Measurements from ENCODE around the gene CMIP. TPM values are rescaled to one million over a fixed set of nuclear protein-coding genes. Genes with fewer than 3 reads are reported as not detected.

The CMIP gene
- total and polyA plus RNA-seq, 10 of the 15 experiments (the other 5 are each of a cell fraction or from before 2014, with no cell fraction given): 1.2 to 43.2 (median 4.4) TPM

DNA sequence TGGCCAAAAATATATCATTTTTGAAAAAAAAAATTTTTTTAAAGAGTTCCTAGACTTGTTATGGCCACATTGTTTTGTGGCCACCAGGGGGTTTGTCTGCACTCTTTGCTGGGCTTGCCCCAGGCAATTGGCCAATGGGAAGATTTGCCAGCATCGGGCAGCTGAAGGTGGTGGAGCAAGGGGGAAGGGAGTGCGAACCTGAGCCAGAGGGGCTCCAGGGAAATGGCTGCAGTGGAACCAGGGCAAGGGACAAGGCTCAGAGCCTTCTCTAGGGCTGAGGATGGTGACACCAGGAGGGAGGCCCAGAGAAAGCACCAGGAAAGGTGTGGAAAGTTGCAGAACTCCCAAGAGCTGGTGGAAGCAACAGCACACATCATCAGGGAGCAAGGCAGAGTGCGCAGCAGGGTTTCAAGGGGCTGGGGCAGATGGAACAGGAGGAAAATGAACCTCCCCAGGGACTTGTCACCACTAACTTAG lies 15.5 kb upstream of the CMIP start:
- H3K27ac ChIP-seq (ENCODE audit: control insufficient read depth, insufficient read depth): no peak overlapping the region
- ChIA-PET RAD21 (ENCODE audit: unreplicated experiment) (interaction anchor here (0.6 to 2.0 kb wide), 10 partner anchors 17 to 372 kb away, joined by 3 to 7 read pairs (median 4); no protein-coding TSS in a partner anchor), POLR2A (no interaction called here), CTCF (interaction anchor here (0.8 to 2.4 kb wide), 10 partner anchors 10 to 285 kb away, joined by 3 to 10 read pairs (median 4); no protein-coding TSS in a partner anchor), SMC1A (ENCODE audit: uncharacterized antibody, unreplicated experiment) (interaction anchor here (0.8 to 3.6 kb wide), 7 partner anchors 11 to 286 kb away, joined by 3 to 25 read pairs (median 4); partner anchors contain the start of gene CMIP)
- ATAC-seq: peak; percentile 59
- no peaks in the 10 kb centered on the region for H3K27me3 ChIP-seq (replicated peaks in 1 of 2; ENCODE audit: control insufficient read depth in 2 of 2, insufficient read depth in 2 of 2, low read length in 1 of 2)
- H3K9ac ChIP-seq (ENCODE audit: control insufficient read depth, insufficient read depth, low read length): no peak overlapping the region
- WGBS (ENCODE audit: insufficient coverage, insufficient replicate concordance, low lambda C conversion rate, missing lambda C conversion rate): 76% methylated on average over 3 of the region's 3 CpGs
- H3K36me3 ChIP-seq (ENCODE audit: control insufficient read depth in 2 of 2, insufficient read depth in 2 of 2, low read length in 1 of 2): no peaks in the 10 kb centered on the region
- no TSS peak for BruUV-seq (replicated peaks)
- FAIRE-seq: no peak
- no peak for DNase-seq (ENCODE audit: low read depth, low spot score)
- H4K20me1 ChIP-seq (ENCODE audit: control insufficient read depth, insufficient read depth): no peaks in the 10 kb centered on the region
- no peak overlapping the region for H3K4me3 ChIP-seq
- peaks cover 27% of the 10 kb centered on the region for H3K4me1 ChIP-seq (ENCODE audit: control insufficient read depth, insufficient read depth, low read length)
- no peaks in the 10 kb centered on the region; the same call in 1 of the 3 replicates for H3K9me3 ChIP-seq (replicated peaks; ENCODE audit: control insufficient read depth, insufficient read depth, low read length)
- no peaks in the 10 kb centered on the region for H3K79me2 ChIP-seq (ENCODE audit: control insufficient read depth, insufficient read depth, low read length)
- TF ChIP-seq SMC3 (IDR thresholded peaks at IDR 0.05; ENCODE audit: borderline replicate concordance, low read length) (peak; percentile 40; the same call in 1 of the 2 replicates), RAD21 (IDR thresholded peaks at IDR 0.05; ENCODE audit: insufficient read depth, low read depth, low read length) (peak; percentile 61), SMAD5 (IDR thresholded peaks at IDR 0.05; ENCODE audit: low read depth) (no peak)
- TF ChIP-seq, protein P1, sequence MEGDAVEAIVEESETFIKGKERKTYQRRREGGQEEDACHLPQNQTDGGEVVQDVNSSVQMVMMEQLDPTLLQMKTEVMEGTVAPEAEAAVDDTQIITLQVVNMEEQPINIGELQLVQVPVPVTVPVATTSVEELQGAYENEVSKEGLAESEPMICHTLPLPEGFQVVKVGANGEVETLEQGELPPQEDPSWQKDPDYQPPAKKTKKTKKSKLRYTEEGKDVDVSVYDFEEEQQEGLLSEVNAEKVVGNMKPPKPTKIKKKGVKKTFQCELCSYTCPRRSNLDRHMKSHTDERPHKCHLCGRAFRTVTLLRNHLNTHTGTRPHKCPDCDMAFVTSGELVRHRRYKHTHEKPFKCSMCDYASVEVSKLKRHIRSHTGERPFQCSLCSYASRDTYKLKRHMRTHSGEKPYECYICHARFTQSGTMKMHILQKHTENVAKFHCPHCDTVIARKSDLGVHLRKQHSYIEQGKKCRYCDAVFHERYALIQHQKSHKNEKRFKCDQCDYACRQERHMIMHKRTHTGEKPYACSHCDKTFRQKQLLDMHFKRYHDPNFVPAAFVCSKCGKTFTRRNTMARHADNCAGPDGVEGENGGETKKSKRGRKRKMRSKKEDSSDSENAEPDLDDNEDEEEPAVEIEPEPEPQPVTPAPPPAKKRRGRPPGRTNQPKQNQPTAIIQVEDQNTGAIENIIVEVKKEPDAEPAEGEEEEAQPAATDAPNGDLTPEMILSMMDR (IDR thresholded peaks at IDR 0.05 in 2 of 3, conservative IDR thresholded peaks at IDR 0.05 in 1 of 3; ENCODE audit: control insufficient read depth in 2 of 3, extremely low read depth in 1 of 3, insufficient read depth in 1 of 3, low read depth in 3 of 3, low read length in 3 of 3): peak; percentile 35 to 47 (median 43); a peak in 5 of 6 replicates
- no peak overlapping the region for H2AFZ ChIP-seq (ENCODE audit: control insufficient read depth, low read depth, low read length)
- no peak overlapping the region for H3K4me2 ChIP-seq (ENCODE audit: control insufficient read depth, insufficient read depth)
- intact Hi-C loops (cut with micrococcal nuclease; ENCODE audit: unreplicated experiment): no loop called here
- in situ Hi-C loops (cut with MboI): no loop called here

Measured in GM12878 (cell line).